Measurements from ENCODE around the gene CNR2.
"Not testable (repeated sequence)": the region's sequence is repeated elsewhere in the genome, so short reads cannot be mapped to it uniquely, and the experiment has no call there.

CNR2 gene

DNA sequence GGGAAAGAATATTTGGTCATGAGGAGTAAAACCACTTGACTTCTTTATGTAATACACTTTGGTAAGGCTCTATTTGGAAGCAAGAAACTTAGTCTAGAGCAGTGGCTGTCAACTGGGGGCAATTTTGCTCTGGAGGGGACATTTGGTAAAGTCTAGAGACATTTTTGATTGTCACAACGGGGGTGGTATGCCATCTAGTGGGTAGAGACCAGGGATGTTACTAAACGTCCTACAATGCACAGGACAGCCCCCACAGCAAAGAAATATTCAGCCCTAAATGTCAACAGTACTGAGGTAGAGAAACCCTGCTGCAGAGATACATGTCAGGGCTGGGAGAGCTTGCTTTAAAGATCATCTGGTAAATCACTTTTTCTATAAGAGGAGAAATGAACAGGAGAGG lies 58.6 kb downstream of the CNR2 start:
- Histone ChIP-seq H2AFZ (ENCODE audit: low read length) (no peak overlapping the region), H3K9me2 (replicated peaks; ENCODE audit: low read depth, low read length) (no peaks in the 10 kb centered on the region), H3K79me2 (ENCODE audit: insufficient read depth, low read length) (no peaks in the 10 kb centered on the region), H3K4me1 (ENCODE audit: insufficient read depth, low read length, poor library complexity, severe bottlenecking) (no peaks in the 10 kb centered on the region), H3K4me2 (ENCODE audit: low read depth, low read length, poor library complexity, severe bottlenecking) (no peak overlapping the region), H3F3A (ENCODE audit: low read depth) (no peaks in the 10 kb centered on the region), H3K4me3 (ENCODE audit: low read length, poor library complexity, severe bottlenecking) (no peak overlapping the region), H3K27me3 (ENCODE audit: insufficient read depth, low read length, poor library complexity, severe bottlenecking) (no peaks in the 10 kb centered on the region), H4K20me1 (ENCODE audit: insufficient read depth, low read length, poor library complexity, severe bottlenecking) (no peaks in the 10 kb centered on the region), H3K36me3 (ENCODE audit: insufficient read depth, low read length) (no peaks in the 10 kb centered on the region), H3K9ac (ENCODE audit: low read depth, low read length, poor library complexity, severe bottlenecking) (no peak overlapping the region), H3K9me3 (ENCODE audit: insufficient read depth, low read depth, low read length) (no peaks in the 10 kb centered on the region)
- TF ChIP-seq EZH2phosphoT487 (IDR thresholded peaks at IDR 0.05; ENCODE audit: borderline replicate concordance) = no peak
- TF ChIP-seq, protein P1, sequence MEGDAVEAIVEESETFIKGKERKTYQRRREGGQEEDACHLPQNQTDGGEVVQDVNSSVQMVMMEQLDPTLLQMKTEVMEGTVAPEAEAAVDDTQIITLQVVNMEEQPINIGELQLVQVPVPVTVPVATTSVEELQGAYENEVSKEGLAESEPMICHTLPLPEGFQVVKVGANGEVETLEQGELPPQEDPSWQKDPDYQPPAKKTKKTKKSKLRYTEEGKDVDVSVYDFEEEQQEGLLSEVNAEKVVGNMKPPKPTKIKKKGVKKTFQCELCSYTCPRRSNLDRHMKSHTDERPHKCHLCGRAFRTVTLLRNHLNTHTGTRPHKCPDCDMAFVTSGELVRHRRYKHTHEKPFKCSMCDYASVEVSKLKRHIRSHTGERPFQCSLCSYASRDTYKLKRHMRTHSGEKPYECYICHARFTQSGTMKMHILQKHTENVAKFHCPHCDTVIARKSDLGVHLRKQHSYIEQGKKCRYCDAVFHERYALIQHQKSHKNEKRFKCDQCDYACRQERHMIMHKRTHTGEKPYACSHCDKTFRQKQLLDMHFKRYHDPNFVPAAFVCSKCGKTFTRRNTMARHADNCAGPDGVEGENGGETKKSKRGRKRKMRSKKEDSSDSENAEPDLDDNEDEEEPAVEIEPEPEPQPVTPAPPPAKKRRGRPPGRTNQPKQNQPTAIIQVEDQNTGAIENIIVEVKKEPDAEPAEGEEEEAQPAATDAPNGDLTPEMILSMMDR (conservative IDR thresholded peaks at IDR 0.05; ENCODE audit: low read length) = peak; percentile 52

DNA sequence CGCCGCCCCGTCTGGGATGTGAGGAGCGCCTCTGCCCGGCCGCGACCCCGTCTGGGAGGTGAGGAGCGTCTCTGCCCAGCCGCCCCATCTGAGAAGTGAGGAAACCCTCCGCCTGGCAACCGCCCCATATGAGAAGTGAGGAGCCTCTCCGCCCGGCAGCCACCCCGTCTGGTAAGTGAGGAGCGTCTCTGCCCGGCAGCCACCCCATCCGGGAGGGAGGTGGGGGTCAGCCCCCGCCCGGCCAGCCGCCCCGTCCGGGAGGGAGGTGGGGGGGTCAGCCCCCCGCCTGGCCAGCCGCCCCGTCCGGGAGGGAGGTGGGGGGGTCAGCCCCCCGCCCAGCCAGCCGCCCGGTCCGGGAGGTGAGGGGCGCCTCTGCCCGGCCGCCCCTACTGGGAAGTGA lies 60.0 kb downstream of the CNR2 start:
- H3K79me2 ChIP-seq (ENCODE audit: insufficient read depth, low read length); H2AFZ ChIP-seq (ENCODE audit: low read length); H4K20me1 ChIP-seq (ENCODE audit: insufficient read depth, low read length, poor library complexity, severe bottlenecking); H3K9me2 ChIP-seq (replicated peaks; ENCODE audit: low read depth, low read length); H3K4me2 ChIP-seq (ENCODE audit: low read depth, low read length, poor library complexity, severe bottlenecking); H3K4me3 ChIP-seq (ENCODE audit: low read length, poor library complexity, severe bottlenecking); H3K36me3 ChIP-seq (ENCODE audit: insufficient read depth, low read length); H3K27me3 ChIP-seq (ENCODE audit: insufficient read depth, low read length, poor library complexity, severe bottlenecking); H3K9ac ChIP-seq (ENCODE audit: low read depth, low read length, poor library complexity, severe bottlenecking); H3K4me1 ChIP-seq (ENCODE audit: insufficient read depth, low read length, poor library complexity, severe bottlenecking); H3F3A ChIP-seq (ENCODE audit: low read depth); H3K9me3 ChIP-seq (ENCODE audit: insufficient read depth, low read depth, low read length): not testable (repeated sequence)

DNA sequence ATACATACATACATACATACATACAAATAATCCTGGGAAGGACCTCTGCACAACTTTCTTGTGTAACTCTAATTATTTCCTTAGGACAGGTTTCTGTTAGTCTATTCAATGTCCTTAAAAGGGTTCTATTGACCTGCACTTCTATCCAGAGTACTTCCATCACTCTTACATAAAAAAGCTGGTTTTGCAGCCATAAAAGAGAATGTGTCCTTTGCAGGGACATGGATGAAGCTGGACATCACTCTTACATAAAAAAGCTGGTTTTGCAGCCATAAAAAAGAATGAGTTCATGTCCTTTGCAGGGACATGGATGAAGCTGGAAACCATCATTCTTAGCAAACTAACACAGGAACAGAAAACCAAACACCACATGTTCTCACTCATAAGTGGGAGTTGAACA lies 61.8 kb downstream of the CNR2 start:
- not testable (repeated sequence) for H4K20me1 ChIP-seq (ENCODE audit: insufficient read depth, low read length, poor library complexity, severe bottlenecking); H3K9ac ChIP-seq (ENCODE audit: low read depth, low read length, poor library complexity, severe bottlenecking); H3K9me2 ChIP-seq (replicated peaks; ENCODE audit: low read depth, low read length); H3F3A ChIP-seq (ENCODE audit: low read depth); H3K4me3 ChIP-seq (ENCODE audit: low read length, poor library complexity, severe bottlenecking); H3K4me2 ChIP-seq (ENCODE audit: low read depth, low read length, poor library complexity, severe bottlenecking); H3K4me1 ChIP-seq (ENCODE audit: insufficient read depth, low read length, poor library complexity, severe bottlenecking); H3K36me3 ChIP-seq (ENCODE audit: insufficient read depth, low read length); H3K27me3 ChIP-seq (ENCODE audit: insufficient read depth, low read length, poor library complexity, severe bottlenecking); H3K79me2 ChIP-seq (ENCODE audit: insufficient read depth, low read length); H3K9me3 ChIP-seq (ENCODE audit: insufficient read depth, low read depth, low read length); H2AFZ ChIP-seq (ENCODE audit: low read length)

DNA sequence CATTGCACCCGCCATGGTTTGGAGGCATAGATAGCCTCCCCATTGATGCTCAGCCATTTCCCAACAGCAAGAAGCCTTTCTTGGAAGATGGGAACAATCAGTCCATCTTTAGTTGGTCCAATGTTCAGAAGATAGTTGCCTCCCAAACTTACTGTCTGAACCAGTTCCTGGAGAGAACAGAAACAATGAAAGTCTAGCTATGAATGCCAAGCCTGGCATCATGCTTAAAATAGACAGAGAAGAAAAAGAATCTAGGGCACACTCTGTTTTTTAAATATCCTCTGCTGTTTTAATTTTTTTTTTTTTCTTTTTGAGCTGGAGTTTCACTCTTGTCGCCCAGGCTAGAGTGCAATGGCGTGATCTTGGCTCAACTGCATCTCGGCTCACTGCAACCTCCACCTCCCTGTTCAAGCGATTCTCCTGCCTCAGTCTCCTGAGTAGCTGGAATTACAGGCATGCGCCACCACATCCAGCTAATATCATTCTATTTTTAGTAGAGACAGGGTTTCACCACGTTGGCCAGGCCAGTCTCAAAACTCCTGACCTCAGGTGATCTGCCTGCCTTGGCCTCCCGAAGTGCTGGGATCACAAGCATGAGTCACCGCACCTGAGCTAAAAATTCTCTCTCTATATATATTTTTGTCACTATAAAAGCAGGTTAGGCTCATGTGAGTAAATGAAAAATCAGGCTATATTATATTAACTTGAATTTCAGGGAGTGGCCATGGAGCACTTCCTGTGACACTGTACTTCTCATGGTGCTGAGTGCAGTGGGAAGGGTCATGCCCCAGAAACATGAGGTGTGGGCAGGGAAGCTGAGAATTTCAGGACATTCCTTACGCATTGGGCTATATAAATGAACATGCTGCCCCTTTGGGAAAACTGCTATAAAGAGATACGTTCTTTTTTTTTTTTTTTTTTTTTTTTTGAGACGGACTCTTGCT lies 64.2 kb downstream of the CNR2 start:
- H3K79me2 ChIP-seq (ENCODE audit: insufficient read depth, low read length) = no peaks in the 10 kb centered on the region
- H3K4me1 ChIP-seq (ENCODE audit: insufficient read depth, low read length, poor library complexity, severe bottlenecking) = no peaks in the 10 kb centered on the region
- H3K27me3 ChIP-seq (ENCODE audit: insufficient read depth, low read length, poor library complexity, severe bottlenecking) = no peaks in the 10 kb centered on the region
- H3K9ac ChIP-seq (ENCODE audit: low read depth, low read length, poor library complexity, severe bottlenecking) = no peak overlapping the region
- H2AFZ ChIP-seq (ENCODE audit: low read length) = no peak overlapping the region
- H3K36me3 ChIP-seq (ENCODE audit: insufficient read depth, low read length) = no peaks in the 10 kb centered on the region
- H3K4me2 ChIP-seq (ENCODE audit: low read depth, low read length, poor library complexity, severe bottlenecking) = no peak overlapping the region
- H4K20me1 ChIP-seq (ENCODE audit: insufficient read depth, low read length, poor library complexity, severe bottlenecking) = no peaks in the 10 kb centered on the region
- H3K4me3 ChIP-seq (ENCODE audit: low read length, poor library complexity, severe bottlenecking) = no peak overlapping the region
- H3F3A ChIP-seq (ENCODE audit: low read depth) = no peaks in the 10 kb centered on the region
- H3K9me2 ChIP-seq (replicated peaks; ENCODE audit: low read depth, low read length) = no peaks in the 10 kb centered on the region
- H3K9me3 ChIP-seq (ENCODE audit: insufficient read depth, low read depth, low read length) = no peaks in the 10 kb centered on the region
- TF ChIP-seq, protein P1 (conservative IDR thresholded peaks at IDR 0.05; ENCODE audit: low read length) = no peak
- TF ChIP-seq EZH2phosphoT487 (IDR thresholded peaks at IDR 0.05; ENCODE audit: borderline replicate concordance) = no peak

DNA sequence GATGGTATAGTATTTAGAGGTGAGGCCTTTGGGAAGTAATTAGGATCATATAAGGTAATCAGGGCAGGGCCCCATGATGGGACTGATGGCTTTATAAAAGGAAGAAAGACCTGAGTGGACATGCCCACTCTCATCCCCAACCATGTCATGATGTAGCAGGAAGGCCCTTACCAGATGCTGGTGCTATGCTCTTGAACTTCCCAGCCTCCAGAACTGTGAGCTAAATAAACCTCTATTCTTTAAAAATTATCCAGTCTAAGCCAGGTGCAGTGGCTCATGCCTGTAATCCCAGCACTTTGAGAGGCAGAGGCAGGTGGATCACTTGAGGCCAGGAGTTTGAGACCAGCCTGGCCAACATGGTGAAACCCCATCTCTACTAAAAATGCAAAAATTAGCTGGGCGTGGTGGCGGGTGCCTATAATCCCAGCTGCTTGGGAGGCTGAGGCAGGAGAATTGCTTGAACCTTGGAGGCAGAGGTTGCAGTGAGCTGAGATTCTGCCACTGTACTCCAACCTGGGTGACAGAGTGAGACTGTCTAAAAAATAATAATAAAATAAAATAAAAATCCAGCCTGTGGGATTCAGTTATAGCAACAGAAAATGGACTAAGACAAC lies 65.6 kb downstream of the CNR2 start:
- H3K27me3 ChIP-seq (ENCODE audit: insufficient read depth, low read length, poor library complexity, severe bottlenecking); H2AFZ ChIP-seq (ENCODE audit: low read length); H4K20me1 ChIP-seq (ENCODE audit: insufficient read depth, low read length, poor library complexity, severe bottlenecking); H3K79me2 ChIP-seq (ENCODE audit: insufficient read depth, low read length); H3K4me1 ChIP-seq (ENCODE audit: insufficient read depth, low read length, poor library complexity, severe bottlenecking); H3K4me2 ChIP-seq (ENCODE audit: low read depth, low read length, poor library complexity, severe bottlenecking); H3K36me3 ChIP-seq (ENCODE audit: insufficient read depth, low read length); H3F3A ChIP-seq (ENCODE audit: low read depth); H3K9me3 ChIP-seq (ENCODE audit: insufficient read depth, low read depth, low read length); H3K4me3 ChIP-seq (ENCODE audit: low read length, poor library complexity, severe bottlenecking); H3K9me2 ChIP-seq (replicated peaks; ENCODE audit: low read depth, low read length); H3K9ac ChIP-seq (ENCODE audit: low read depth, low read length, poor library complexity, severe bottlenecking): not testable (repeated sequence)
